Neuronal stem cell (in vitro differentiated cells): ENCODE measurements around the gene OR8B8.
"Not testable (repeated sequence)": the region's sequence is repeated elsewhere in the genome, so short reads cannot be mapped to it uniquely, and the experiment has no call there.

Source experiments
- DNase-seq: peaks from one replicate; pipeline ENCODE4 v3.0.0-alpha.2; 2013; ENCODE audit warnings: low spot score
- H2AFZ ChIP-seq: one replicate; pipeline ENCODE4 v1.6.1; 2013; ENCODE audit warnings: mild to moderate bottlenecking, low read length, inconsistent platforms
- H2AK5ac ChIP-seq: 2 replicates; pipeline ENCODE4 v1.6.1; 2013; ENCODE audit warnings: low read depth, mild to moderate bottlenecking, inconsistent platforms, low read length, moderate library complexity, mixed read lengths
- H2BK120ac ChIP-seq: 2 replicates; pipeline ENCODE4 v1.6.1; 2013; ENCODE audit warnings: low read depth, mild to moderate bottlenecking, inconsistent platforms, low read length, moderate library complexity, mixed read lengths
- H2BK12ac ChIP-seq: one replicate; pipeline ENCODE4 v1.6.1; 2013; ENCODE audit warnings: low read length, inconsistent platforms
- H2BK15ac ChIP-seq: 2 replicates; pipeline ENCODE4 v1.6.1; 2013; ENCODE audit warnings: mild to moderate bottlenecking, low read length, inconsistent platforms, mixed read lengths
- H2BK5ac ChIP-seq: one replicate; pipeline ENCODE4 v1.6.1; 2013; ENCODE audit warnings: inconsistent platforms, mild to moderate bottlenecking, low read length, moderate library complexity
- H3K14ac ChIP-seq: one replicate; pipeline ENCODE4 v1.6.1; 2013; ENCODE audit warnings: low read length, inconsistent platforms
- H3K18ac ChIP-seq: 2 replicates; pipeline ENCODE4 v1.6.1; 2013; ENCODE audit warnings: low read length, inconsistent platforms
- H3K23ac ChIP-seq: 2 replicates; pipeline ENCODE4 v1.6.1; 2013; ENCODE audit warnings: low read depth, mild to moderate bottlenecking, mixed read lengths, low read length, inconsistent platforms; ENCODE audit not compliant: poor library complexity
- H3K27ac ChIP-seq: replicated peaks from 3 replicates; pipeline ENCODE4 v1.5.1; 2013; ENCODE audit warnings: low read length, inconsistent platforms
- H3K27me3 ChIP-seq, 3 experiments: 2 replicates each; pipeline ENCODE4 v1.6.1; 2013; ENCODE audit warnings: low read length in 3 of 3, mild to moderate bottlenecking in 2 of 3, inconsistent platforms in 1 of 3, low read depth in 1 of 3, mixed read lengths in 1 of 3, moderate library complexity in 1 of 3; ENCODE audit not compliant: control insufficient read depth in 3 of 3, insufficient read depth in 3 of 3
- H3K36me3 ChIP-seq, 2 donors: replicated peaks in 1 of 2; 2 replicates each; pipeline ENCODE4 v1.6.1; 2013; ENCODE audit warnings: low read length in 2 of 2; ENCODE audit not compliant: control insufficient read depth in 2 of 2, insufficient read depth in 2 of 2
- H3K4ac ChIP-seq: 2 replicates; pipeline ENCODE4 v1.6.1; 2013; ENCODE audit warnings: inconsistent platforms, mild to moderate bottlenecking, low read length, moderate library complexity
- H3K4me1 ChIP-seq, 2 donors: 1 replicate in 1 of 2; 2 replicates in 1 of 2; pipeline ENCODE4 v1.6.1; 2013; ENCODE audit warnings: low read length in 2 of 2, low read depth in 1 of 2; ENCODE audit not compliant: control insufficient read depth in 2 of 2, insufficient read depth in 1 of 2
- H3K4me2 ChIP-seq: one replicate; pipeline ENCODE4 v1.6.1; 2013; ENCODE audit warnings: mild to moderate bottlenecking, low read length, inconsistent platforms; ENCODE audit not compliant: insufficient read depth, poor library complexity, severe bottlenecking
- H3K4me3 ChIP-seq, 2 donors: 2 replicates each; pipeline ENCODE4 v1.5.1; 2013; ENCODE audit warnings: low read length in 2 of 2, mild to moderate bottlenecking in 2 of 2, inconsistent platforms in 1 of 2, moderate library complexity in 1 of 2
- H3K79me1 ChIP-seq: one replicate; pipeline ENCODE4 v1.6.1; 2013; ENCODE audit warnings: low read depth, mild to moderate bottlenecking, inconsistent platforms, low read length, moderate library complexity
- H3K9ac ChIP-seq: one replicate; pipeline ENCODE4 v1.6.1; 2013; ENCODE audit warnings: mild to moderate bottlenecking, low read depth, low read length, inconsistent platforms; ENCODE audit not compliant: poor library complexity
- H3K9me3 ChIP-seq, 2 donors: replicated peaks in 1 of 2; 2 replicates each; pipeline versions ENCODE3 to v1.6.1; 2013; ENCODE audit warnings: low read length in 2 of 2, mild to moderate bottlenecking in 2 of 2, inconsistent platforms in 1 of 2, low read depth in 1 of 2, mixed read lengths in 1 of 2, moderate library complexity in 1 of 2; ENCODE audit not compliant: control insufficient read depth in 2 of 2, insufficient read depth in 1 of 2
- H4K8ac ChIP-seq: one replicate; pipeline ENCODE4 v1.6.1; 2013; ENCODE audit warnings: low read depth, mild to moderate bottlenecking, inconsistent platforms, low read length, moderate library complexity
- H4K91ac ChIP-seq: one replicate; pipeline ENCODE4 v1.6.1; 2013; ENCODE audit warnings: low read length, low read depth, mild to moderate bottlenecking, inconsistent platforms; ENCODE audit not compliant: poor library complexity
- WGBS, 2 donors: extraction: QIAGEN DNeasy Blood & Tissue Kit; methylation state at CpG; one replicate each; pipeline ENCODE4 v1.1.7; 2013; ENCODE audit warnings: missing lambda C conversion rate in 2 of 2, mixed read lengths in 1 of 2; ENCODE audit not compliant: insufficient read length in 2 of 2, insufficient replicate concordance in 1 of 2; ENCODE audit errors: extremely low coverage in 2 of 2; 5-methylcytosine and 5-hydroxymethylcytosine counted together

Gene OR8B8

GRCh38 chr11:124402326-124402922, 43.1 kb downstream of the OR8B8 start:
- no peak overlapping the region for H4K91ac ChIP-seq
- no peak overlapping the region for H2AFZ ChIP-seq
- no peak overlapping the region for H3K14ac ChIP-seq
- no peak overlapping the region for H3K4me3 ChIP-seq
- H2BK12ac ChIP-seq, result no peak overlapping the region
- no CpG with 5 or more reads among the region's 8 CpGs for WGBS, 2 donors
- no peaks in the 10 kb centered on the region for H3K79me1 ChIP-seq
- no peak overlapping the region for H2AK5ac ChIP-seq
- no peak overlapping the region for H2BK15ac ChIP-seq
- H3K27ac ChIP-seq, result no peak overlapping the region
- no peaks in the 10 kb centered on the region for H3K36me3 ChIP-seq
- H3K4ac ChIP-seq, result no peak overlapping the region
- no peak overlapping the region for H2BK120ac ChIP-seq
- H3K4me2 ChIP-seq, result no peak overlapping the region
- no peak overlapping the region for H3K9ac ChIP-seq
- H3K4me1 ChIP-seq, result peaks cover 0 to 2% of the 10 kb centered on the region in 2 donors
- no peak overlapping the region for H3K18ac ChIP-seq
- no peak overlapping the region for H2BK5ac ChIP-seq
- no peak overlapping the region for H4K8ac ChIP-seq
- peak; percentile 30 for DNase-seq
- H3K23ac ChIP-seq, result no peak overlapping the region
- H3K27me3 ChIP-seq, result no peaks in the 10 kb centered on the region
- peaks cover 0 to 4% of the 10 kb centered on the region in 2 donors for H3K9me3 ChIP-seq

GRCh38 chr11:124398924-124399323, 46.6 kb downstream of the OR8B8 start, which contains the start of gene OR8B3:
OR8B3 (minus strand) TSS chr11:124399024; CDS start chr11:124397351, 1,673 bp downstream.
- Histone ChIP-seq H2AK5ac (no peak within 1 kb of the TSS), H3K23ac (no peak within 1 kb of the TSS), H2BK5ac (no peak within 1 kb of the TSS), H2BK12ac (no peak within 1 kb of the TSS), H3K4me3 (no peak within 1 kb of the TSS), H3K18ac (no peak within 1 kb of the TSS), H3K9me3 (peaks cover 0 to 4% of the 10 kb centered on the region in 2 donors), H2AFZ (no peak within 1 kb of the TSS), H3K27ac (no peak within 1 kb of the TSS), H3K4ac (no peak within 1 kb of the TSS), H3K79me1 (no peaks in the 10 kb centered on the region), H3K14ac (no peak within 1 kb of the TSS), H3K36me3 (no peaks in the 10 kb centered on the region), H2BK120ac (no peak within 1 kb of the TSS), H3K4me1 (peaks cover 0 to 3% of the 10 kb centered on the region in 2 donors), H4K91ac (no peak within 1 kb of the TSS), H4K8ac (no peak within 1 kb of the TSS), H3K27me3 (no peaks in the 10 kb centered on the region), H3K9ac (no peak within 1 kb of the TSS), H3K4me2 (no peak within 1 kb of the TSS), H2BK15ac (no peak within 1 kb of the TSS)
- DNase-seq, result no peak

GRCh38 chr11:124396847-124397246, 48.6 kb downstream of the OR8B8 start:
- not testable (repeated sequence) for H3K18ac ChIP-seq, DNase-seq, H3K4me2 ChIP-seq, H3K79me1 ChIP-seq, H2BK5ac ChIP-seq, H2BK15ac ChIP-seq, H3K9ac ChIP-seq, H3K4me1 ChIP-seq, H4K91ac ChIP-seq, H3K9me3 ChIP-seq, H3K27ac ChIP-seq, H4K8ac ChIP-seq, H3K36me3 ChIP-seq, H2AK5ac ChIP-seq, H2AFZ ChIP-seq, H2BK120ac ChIP-seq, H3K14ac ChIP-seq, H3K4ac ChIP-seq, H3K4me3 ChIP-seq, H3K23ac ChIP-seq, H2BK12ac ChIP-seq, H3K27me3 ChIP-seq
- WGBS, 2 donors, result no CpG with 5 or more reads among the region's 4 CpGs

GRCh38 chr11:124394408-124394807, 51.1 kb downstream of the OR8B8 start:
- no peaks in the 10 kb centered on the region for H3K36me3 ChIP-seq
- H4K8ac ChIP-seq, result no peak overlapping the region
- DNase-seq, result no peak
- no peak overlapping the region for H2BK15ac ChIP-seq
- no peaks in the 10 kb centered on the region for H3K27me3 ChIP-seq
- no peaks in the 10 kb centered on the region for H3K9me3 ChIP-seq
- H2BK12ac ChIP-seq, result no peak overlapping the region
- no peaks in the 10 kb centered on the region for H3K79me1 ChIP-seq
- no peak overlapping the region for H2BK120ac ChIP-seq
- H3K23ac ChIP-seq, result no peak overlapping the region
- H3K4me3 ChIP-seq, result no peak overlapping the region
- H2AFZ ChIP-seq, result no peak overlapping the region
- H3K9ac ChIP-seq, result no peak overlapping the region
- H2BK5ac ChIP-seq, result no peak overlapping the region
- no peak overlapping the region for H2AK5ac ChIP-seq
- no peak overlapping the region for H3K14ac ChIP-seq
- H3K18ac ChIP-seq, result no peak overlapping the region
- H3K4me2 ChIP-seq, result no peak overlapping the region
- no peak overlapping the region for H3K4ac ChIP-seq
- H3K27ac ChIP-seq, result no peak overlapping the region
- WGBS, 2 donors, result no CpG with 5 or more reads among the region's 3 CpGs
- H4K91ac ChIP-seq, result no peak overlapping the region
- H3K4me1 ChIP-seq, result peaks cover 0 to 3% of the 10 kb centered on the region in 2 donors
